ENCODE data around the gene CCDC88B.

DNA sequence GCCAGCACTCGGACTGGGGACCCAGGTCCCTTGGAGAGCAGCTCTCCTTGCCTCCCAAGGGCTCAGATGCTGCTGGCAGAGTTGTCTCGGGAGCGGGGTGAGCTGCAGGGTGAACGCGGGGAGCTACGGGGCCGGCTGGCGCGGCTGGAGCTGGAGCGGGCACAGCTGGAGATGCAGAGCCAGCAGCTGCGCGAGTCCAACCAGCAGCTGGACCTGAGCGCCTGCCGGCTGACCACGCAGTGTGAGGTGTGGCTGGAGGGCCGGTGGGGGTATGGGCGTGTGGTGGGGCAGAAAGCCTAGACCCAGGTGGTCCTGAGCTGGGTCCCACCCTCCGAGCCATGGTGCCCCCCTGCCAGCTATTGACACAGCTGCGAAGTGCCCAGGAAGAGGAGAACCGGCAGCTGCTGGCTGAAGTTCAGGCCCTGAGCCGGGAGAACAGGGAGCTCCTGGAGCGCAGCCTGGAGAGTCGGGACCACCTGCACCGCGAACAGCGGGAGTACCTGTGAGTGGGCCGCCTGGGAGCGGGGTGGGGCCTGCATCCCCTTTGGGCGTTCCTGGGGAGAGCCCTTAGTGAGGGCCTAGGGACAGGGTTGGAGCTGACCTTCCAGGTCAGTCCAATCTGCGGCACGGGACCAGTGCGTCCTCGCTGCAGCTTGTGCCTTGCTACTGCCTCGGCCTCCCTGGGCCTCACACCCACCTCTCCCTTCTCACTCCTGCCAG, 13.2 kb downstream of the CCDC88B start:
- TF ChIP-seq, protein P1, sequence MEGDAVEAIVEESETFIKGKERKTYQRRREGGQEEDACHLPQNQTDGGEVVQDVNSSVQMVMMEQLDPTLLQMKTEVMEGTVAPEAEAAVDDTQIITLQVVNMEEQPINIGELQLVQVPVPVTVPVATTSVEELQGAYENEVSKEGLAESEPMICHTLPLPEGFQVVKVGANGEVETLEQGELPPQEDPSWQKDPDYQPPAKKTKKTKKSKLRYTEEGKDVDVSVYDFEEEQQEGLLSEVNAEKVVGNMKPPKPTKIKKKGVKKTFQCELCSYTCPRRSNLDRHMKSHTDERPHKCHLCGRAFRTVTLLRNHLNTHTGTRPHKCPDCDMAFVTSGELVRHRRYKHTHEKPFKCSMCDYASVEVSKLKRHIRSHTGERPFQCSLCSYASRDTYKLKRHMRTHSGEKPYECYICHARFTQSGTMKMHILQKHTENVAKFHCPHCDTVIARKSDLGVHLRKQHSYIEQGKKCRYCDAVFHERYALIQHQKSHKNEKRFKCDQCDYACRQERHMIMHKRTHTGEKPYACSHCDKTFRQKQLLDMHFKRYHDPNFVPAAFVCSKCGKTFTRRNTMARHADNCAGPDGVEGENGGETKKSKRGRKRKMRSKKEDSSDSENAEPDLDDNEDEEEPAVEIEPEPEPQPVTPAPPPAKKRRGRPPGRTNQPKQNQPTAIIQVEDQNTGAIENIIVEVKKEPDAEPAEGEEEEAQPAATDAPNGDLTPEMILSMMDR (IDR thresholded peaks at IDR 0.05), result no peak
- TF ChIP-seq POLR2A (IDR thresholded peaks at IDR 0.05), result no peak

Measured in esophagus squamous epithelium (tissue), 4 donors.